ENCODE results near the gene GALNT15.
A peak's percentile ranks its signal among the peaks of the same experiment; 100 is the strongest.

GALNT15 gene

DNA sequence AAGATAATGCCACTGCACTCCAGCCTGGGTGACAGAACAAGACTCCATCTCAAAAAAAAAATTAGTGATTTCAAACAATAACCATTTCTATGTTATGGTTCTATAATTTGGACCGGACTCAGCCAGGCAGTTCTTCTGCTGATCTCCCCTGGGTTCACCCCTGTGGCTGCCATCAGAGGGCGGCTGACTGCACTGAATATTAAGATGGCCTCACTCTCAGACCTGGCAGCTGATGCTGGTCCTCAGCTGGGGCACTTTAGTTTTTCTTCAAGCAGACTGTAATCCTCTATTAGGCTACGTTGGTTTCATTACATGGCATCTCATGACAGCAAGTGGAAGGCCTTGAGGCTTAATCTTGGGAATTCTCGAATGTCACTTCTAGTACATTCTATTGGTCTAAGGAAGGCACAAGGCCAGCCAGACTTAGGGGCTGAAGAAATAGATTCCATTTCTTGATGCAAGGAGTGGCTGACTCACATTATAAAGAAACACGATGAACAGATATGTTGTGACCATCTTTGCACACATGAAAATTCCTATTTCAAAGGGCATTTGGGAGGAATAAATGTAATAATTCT lies 12.8 kb downstream of the GALNT15 start:
- no peak for DNase-seq (ENCODE audit: low read depth in 2 of 2)

DNA sequence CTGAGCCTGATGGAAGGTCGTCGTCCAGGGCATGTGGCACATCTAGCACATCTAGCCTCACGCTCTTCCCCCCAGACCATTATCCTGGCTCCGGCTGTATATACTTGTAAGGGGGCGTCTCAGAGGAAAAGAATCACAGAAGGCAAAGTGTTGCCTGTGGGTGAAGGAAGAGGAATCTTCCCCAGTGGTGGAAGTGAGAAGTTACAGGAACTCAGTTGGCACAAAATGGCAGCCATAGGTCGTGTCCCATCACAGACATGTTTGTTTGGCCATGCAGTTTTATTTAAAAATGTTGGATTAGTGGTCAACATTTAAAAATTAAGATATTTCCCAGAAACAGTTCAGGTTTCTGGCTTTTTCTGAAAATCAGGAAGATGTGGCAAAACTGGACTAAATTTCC lies 13.6 kb downstream of the GALNT15 start:
- no peak for DNase-seq (ENCODE audit: low read depth in 2 of 2)

DNA sequence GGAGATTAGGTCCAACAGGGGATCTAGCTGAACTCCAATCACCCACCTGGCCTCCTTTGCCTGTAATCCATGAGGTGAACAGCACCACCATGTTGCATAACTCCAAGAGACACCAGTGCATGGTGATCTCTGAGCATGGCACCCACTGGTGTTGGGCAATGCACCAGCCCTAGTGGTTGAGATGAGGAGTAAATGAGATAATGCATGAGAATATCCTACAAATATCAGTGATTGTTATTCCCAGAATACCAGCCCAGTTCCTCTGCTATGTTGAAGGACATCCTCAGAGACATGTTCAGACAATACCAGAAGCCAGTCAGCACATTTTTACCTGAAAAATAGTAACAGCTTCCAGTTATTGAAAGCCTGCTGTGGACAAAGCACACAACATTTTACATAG lies 14.7 kb downstream of the GALNT15 start:
- no peak for DNase-seq (ENCODE audit: low read depth in 2 of 2)

DNA sequence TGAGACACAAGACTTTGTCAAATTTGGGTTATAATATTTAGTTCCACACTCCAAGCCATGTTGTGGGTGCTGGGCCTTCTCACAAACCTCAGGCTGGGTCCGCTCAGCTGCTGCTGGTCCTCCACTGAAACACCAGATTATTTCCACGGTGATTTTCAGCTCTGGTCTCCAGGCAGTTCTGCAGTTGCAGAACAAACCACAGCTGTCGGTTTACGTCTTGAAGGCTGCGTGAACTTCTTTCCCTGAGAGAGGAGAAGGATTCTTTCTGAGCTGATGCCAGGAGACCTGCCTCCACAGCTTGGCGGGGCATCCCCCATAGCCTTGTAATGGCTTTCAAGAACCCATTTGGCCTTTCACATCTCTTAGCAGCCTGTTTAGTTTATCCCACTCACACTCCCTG lies 16.2 kb downstream of the GALNT15 start:
- DNase-seq (ENCODE audit: low read depth in 2 of 2), result no peak

DNA sequence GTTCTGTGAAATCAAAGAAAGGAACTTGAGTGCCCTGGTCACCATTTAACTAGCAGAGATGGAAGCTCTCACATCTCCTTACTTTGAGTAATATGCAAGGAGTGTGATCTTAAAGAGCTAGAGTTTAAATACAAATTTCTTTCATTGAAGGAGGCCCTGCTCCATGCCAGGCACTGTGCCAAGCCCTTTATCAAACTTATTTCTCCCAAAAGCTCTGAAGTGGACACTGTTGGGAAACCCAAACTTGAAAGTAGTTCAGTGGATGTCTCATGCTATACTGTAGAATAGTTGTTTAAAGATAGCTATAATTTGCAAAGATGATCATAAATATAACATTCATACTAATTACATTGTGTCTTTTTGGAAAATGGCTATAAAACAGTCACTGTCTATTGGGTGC lies 17.1 kb downstream of the GALNT15 start:
- DNase-seq (ENCODE audit: low read depth in 2 of 2), result no peak

DNA sequence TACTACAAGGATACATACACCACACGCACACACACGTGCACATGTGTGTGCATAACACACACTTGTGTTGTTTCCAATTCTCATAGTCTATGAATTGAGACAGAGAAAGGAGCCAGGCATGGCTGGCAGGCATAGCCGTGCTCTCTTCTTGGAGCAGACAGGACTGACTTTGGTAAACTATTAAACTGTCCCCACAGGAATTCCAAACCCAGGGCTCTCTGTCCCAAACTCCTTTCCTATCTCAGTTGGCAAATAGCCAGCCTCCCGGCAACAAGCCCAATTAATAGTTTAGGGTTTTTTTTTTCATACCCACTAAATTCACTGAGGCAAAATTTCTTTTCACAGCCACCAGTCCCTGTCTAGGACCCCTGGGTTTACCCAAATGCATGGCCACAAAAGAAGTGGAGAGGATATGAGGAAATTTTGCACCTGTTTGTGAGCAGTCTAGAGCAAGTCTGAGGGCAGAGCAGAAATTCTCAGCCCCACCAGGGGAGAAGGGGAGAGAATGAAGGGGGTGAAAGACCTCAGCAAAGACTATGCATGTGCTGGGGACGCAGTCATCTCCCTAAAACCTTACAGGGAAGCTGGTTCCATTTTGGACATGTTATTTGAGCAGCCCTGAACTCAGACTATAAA lies 17.8 kb downstream of the GALNT15 start:
- no peak for DNase-seq (ENCODE audit: low read depth in 2 of 2)

DNA sequence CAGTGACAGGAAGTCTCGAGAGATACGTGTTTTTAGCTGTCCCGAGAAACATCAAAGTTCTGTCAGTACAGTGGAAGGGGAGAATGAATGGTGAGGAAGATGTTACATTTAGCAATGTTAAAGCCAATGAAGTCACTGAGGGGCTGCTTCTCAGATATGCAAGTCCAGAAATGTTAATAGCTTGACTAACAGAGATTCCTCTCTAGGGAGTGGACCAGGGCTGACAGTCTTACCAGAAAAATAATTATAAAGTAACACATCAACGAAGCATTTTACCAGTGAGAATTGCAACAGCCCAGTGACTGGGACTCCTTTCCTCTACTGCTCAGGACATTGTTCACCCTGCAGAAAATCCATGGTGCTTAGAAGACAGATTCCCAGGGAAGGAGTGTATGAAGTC lies 23.9 kb downstream of the GALNT15 start:
- no peak for DNase-seq (ENCODE audit: low read depth in 2 of 2)

DNA sequence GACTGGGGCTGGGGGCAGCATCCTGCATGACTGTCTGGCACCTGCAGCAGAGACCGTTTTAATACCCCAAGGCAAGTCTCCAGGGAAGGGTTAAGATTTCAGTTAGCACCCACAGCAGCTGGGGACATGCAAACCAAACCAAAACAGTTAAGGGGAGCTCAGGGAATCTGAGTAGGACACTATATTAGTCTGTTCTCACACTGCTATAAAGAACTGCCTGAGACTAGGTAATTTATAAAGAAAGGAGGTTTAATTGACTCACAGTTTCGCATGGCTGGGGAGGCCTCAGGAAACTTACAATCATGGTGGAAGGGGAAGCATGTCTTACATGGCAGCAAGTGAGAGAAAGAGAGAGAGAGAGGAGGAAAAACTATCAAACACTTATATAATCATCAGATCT lies 25.3 kb downstream of the GALNT15 start:
- DNase-seq (ENCODE audit: low read depth in 2 of 2), result no peak

DNA sequence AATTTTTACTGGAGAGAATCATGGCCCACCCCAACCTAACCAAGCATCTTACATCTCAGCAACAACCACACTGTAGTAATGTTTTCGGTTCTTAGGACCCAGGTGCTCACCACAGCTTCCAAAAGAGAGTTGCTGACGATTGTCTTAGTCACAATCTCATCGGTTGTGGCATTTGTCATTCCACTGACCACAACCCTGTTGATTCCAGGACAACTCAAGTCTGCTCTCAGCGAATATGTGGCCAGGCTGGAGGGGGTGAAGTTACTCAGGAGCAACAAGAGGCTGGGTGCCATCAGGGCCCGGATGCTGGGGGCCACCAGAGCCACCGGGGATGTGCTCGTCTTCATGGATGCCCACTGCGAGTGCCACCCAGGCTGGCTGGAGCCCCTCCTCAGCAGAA lies 25.9 kb downstream of the GALNT15 start:
- peak in 1 of 2 donors; percentile 36 for DNase-seq (ENCODE audit: low read depth in 2 of 2)

DNA sequence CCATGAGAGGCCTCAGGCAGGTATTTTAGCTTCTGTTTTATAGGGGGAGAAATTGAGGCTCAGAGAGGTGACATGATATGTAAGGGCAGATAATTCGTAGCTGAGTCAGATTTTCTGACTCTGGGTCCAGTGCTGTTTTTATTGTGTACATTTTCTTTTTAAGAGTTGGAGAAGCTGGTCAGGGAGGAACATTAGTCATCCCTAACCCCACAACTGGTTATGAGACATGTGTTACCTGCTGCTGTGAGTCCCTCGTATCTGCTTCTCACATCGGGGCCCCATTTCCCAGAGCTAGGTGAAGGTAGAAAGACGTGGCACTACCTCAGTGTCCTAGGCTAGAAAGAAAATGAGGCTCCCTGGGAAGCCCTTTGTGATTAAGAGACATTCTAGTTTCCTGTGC lies 28.6 kb downstream of the GALNT15 start:
- DNase-seq (ENCODE audit: low read depth in 2 of 2), result peak in 1 of 2 donors; percentile 24

DNA sequence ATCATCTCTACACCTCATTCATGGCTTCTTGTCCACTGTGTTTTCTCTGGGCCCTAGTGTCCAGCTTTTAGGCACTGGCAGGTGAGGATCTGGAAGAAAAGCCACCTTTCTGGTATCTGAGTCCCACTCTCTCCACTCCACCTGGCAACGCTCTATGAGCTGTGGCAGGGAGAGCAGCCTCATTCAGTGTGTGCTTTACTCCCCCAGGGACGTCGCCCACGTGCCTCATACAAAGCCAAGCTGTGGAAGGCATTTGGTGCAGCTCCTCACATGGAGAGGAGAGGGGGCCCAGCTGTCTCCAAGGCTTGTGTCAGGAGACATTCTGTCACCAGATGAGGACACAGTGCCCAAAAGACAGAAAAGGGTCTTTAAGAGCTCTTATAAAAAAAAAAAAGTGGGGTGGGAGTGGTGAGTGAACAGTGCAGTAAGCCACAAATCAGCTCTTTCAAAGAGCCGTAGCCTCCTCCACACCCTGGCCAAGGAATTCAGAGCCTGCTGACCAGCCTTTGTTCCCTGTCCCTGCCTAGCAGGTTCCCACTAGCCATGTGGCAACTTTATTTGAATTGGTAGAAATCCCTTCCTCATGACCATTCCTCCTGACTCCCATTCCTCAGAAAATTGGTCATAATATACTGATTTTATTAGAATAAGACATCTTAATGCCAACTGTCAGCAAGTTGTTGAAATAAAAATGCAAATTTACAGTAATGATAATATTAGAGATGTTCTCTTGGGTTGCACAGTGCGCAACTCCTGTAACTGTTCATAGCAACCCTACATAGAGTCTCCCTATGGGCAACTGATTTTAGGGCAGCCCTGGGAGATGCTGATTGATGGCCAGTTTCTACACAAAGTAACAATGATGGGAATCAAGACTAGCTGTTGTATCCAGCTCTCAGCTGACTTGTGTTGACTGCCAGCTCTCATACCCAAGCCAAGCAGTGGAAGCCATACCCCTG lies 29.5 kb downstream of the GALNT15 start:
- DNase-seq (ENCODE audit: low read depth in 2 of 2), result no peak

DNA sequence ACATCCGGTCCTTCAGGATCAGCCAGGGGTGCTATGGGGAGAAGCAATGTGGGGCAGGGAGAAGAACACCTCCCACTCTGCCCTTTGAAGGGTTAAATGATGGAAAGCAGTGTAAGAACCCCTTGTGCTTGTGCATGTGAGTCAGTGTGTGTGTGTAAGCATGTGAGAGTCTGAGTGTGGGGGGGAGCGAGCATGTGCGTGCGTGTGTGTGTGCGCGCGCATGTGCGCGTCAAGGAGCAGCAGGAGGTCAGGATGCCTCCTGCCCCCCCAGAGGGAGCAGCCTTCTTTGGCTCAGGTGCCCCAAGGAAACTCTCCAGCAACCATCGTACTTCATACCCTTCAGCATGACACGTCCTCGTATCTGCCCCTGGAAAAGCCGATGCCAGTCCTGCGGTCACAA lies 30.3 kb downstream of the GALNT15 start:
- DNase-seq (ENCODE audit: low read depth in 2 of 2), result no peak

DNA sequence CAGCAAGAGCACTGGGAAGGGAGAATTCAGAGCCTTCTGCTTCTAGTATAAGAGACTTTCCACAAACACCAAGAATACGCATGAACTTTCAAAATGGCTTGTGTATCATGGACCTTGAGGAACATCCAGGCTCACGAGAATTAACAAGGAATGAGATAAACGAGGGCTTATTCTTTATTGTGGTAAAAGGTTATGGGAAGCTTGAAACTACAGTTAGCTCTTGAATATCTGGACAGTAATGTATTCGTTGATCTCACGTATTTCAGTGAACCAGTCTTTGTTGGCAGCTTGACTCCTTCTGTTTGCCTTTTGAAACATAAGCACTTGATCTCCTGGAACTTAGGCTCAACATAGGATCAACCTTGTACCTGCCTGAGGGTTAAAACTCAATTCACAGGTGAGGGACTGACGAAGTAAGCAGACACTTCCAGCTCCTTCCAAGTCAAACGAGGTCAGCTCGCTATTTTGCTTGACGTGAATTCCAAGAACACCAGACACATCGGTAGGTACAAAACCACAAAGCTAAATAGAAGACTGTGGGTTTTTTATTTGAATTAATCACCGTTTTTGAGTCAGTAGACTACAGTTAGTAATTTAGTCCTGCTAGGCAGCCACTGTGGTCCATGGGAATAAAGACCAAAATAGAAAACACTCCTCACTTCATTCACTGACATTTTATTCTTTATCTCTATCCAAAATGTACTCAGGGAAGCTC lies 30.8 kb downstream of the GALNT15 start:
- DNase-seq (ENCODE audit: low read depth in 2 of 2), result no peak

DNA sequence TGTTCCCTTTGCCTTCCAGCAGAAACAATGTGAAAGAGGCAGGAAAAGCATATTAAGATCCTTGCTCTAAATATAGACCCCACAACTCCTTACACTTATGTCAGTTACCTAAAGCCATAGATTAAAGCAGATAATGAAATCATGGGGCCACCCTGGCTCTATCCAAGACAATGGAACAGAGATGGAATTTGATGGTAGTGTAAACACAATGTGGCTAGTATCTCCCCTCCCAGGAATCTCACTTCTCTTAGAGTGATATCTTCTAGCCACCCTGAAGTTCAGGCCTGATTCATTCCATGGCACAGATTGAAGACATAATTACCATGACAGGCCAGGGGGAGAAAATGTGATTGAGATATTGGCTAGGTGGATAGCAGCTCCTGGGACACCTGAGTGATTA lies 32.6 kb downstream of the GALNT15 start:
- DNase-seq (ENCODE audit: low read depth in 2 of 2), result no peak

DNA sequence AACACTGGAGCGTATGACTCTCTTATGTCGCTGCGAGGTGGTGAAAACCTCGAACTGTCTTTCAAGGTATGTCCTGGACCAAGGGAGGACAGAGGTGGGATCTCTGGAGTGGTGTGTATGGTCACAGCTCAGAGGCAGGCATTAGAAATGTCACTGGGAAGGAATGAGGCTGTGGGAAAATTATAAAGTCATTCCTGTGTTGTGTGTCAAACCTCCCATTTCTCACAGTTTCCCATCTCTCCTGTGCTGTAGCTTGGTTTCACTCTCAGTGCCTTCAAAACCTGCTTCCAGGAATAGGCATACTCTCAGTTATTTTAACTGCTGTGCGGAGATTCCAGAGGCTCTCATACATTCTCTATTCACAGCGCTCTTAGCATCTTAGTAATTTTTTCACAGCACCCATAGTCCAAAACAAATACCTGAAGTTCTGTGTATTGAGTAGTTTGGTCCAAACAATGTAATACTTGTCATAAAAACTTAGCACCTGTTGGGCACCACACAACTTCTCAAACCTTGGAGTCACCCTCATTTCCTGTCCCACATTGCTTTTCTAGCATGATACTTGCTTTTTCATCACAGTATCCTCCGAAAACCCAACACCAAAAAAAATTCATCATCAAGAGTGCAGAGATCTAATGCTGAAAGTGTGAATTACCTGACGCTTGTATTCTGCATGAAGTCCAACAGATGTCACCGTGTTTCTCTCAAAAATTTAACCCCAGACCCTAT lies 36.9 kb downstream of the GALNT15 start:
- DNase-seq (ENCODE audit: low read depth in 2 of 2), result no peak

DNA sequence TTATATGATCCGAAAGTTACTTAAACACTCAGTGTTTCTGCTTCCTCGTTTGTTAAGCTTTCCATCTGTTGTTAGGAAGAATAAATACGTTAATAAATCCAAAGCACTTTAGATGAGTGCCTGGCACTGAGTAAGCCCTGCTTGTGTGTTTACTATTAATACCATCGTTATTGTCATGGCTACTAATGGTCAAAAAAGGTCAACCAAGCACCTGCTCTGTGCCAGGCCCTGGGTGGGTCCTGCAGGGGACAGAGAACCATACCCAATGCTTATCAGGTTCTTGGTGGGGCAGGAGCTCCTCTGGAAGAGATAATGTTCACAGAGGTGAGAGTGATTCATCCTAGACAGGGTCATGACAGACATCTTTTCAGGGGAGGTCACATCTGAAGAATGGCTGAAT lies 39.9 kb downstream of the GALNT15 start:
- no peak for DNase-seq (ENCODE audit: low read depth in 2 of 2)

DNA sequence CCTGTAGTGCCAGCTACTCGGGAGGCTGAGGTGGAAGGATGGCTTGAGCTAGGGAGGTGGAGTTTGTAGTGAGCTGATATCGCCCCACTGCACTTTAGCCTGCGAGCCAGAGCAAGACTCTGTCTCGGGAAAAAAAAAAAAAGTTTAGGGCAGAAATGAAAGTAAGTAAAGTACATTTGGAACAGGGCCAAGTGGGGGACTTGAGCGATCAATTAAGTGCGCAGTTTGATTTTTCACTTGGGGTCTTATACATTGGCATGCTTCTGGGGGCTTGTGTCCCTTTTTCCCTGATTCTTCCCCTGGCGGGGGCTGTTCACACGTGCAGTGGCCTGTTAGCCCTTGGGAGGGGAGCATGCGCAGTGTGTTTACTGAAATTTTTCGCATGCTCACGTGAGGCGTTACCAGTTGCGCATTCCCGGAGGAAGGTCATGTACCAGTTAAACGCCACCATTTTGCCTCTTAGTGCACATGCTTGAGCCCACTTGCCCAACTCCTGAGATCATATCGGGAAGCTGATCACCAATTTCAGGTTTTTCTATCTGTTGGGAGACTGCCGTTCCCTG lies 42.0 kb downstream of the GALNT15 start:
- DNase-seq (ENCODE audit: low read depth in 2 of 2), result no peak

DNA sequence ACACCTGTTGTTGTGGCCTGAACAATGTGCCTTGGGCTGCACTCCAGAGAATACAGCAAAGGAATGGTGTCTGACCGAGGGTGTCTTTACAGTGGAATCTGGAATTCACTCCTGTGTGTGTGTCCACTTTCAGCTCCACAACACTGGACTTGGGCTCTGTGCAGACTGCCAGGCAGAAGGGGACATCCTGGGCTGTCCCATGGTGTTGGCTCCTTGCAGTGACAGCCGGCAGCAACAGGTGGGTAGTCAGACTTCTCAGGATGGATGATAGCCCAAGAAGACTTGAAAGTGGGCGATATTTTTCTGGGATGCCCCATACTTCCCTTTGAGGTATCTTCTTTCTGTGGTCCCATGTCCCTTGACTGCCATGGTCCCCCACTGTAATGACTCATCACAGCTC lies 45.3 kb downstream of the GALNT15 start:
- no peak for DNase-seq (ENCODE audit: low read depth in 2 of 2)

DNA sequence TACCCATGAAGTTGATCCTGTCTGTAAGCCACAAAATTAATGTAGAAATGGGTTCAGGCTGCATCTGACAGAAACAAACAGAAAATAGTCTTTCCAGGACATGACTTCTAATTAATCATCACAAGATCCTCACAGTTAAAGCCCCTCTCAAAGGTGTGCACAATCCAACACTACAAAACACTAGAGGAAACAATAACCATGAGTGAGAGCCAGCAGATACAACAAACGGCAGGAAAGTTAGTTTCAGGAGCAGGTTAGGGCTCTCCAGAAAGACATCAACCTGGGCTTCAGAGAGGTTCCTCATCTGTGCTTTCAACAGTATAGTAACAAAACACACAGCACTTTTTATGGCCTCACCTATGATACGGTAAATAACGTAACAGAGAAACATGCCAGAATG lies 47.5 kb downstream of the GALNT15 start:
- DNase-seq (ENCODE audit: low read depth in 2 of 2), result no peak

DNA sequence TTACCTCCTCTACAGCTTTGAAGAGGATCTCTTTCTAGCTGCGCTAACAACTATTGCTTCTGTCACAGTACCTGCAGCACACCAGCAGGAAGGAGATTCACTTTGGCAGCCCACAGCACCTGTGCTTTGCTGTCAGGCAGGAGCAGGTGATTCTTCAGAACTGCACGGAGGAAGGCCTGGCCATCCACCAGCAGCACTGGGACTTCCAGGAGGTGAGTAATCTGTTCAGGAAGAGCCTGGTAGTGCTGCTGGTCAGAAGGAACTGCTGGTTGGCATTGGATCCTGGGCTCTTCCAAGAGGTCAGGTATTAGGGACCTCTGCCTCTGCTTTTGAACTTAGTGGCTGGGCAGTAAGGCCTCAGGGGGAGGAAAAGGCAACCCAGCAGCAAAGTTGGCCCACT lies 48.1 kb downstream of the GALNT15 start:
- no peak for DNase-seq (ENCODE audit: low read depth in 2 of 2)

DNA sequence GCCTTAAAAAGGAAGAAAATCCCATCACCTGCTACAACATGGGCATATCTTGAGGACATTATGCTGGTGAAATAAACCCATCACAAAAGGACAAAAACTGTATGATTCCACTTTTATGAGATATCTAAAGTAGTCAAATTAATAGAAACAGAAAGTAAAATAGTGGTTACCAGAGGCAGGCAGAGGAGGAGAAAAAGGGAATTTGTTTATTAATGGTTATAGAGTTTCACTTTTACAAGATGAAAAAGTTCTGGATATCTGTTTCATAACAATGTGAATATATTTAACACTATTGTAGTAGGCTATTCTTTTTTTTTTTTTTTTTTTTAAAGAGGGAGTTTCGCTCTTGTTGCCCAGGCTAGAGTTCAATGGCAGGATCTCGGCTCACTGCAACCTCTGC lies 49.8 kb downstream of the GALNT15 start:
- DNase-seq (ENCODE audit: low read depth in 2 of 2), result no peak

Data from stimulated activated CD8-positive, alpha-beta memory T cell treated with anti-CD3 and anti-CD28 coated beads, Interleukin-15, amount 100 ng/mL, for 48 hours (primary cell).